GM12872 (cell line): ENCODE measurements around the gene TIGD6.
A peak's percentile ranks its signal among the peaks of the same experiment; 100 is the strongest.

ENCODE experiments used
- CTCF ChIP-seq: IDR thresholded peaks from 3 replicates; pipeline ENCODE4 v1.5.1; 2011; ENCODE audit warnings: low read depth, mild to moderate bottlenecking, low read length, moderate library complexity; ENCODE audit not compliant: insufficient read depth

TIGD6 gene

GRCh38 chr5:149990518-149991376 is 9.7 kb downstream of the TIGD6 start:
- TF ChIP-seq CTCF = peak; percentile 87

- no peak for TF ChIP-seq CTCF
Observed at GRCh38 chr5:149988126-149988525, 12.3 kb downstream of the TIGD6 start.

GRCh38 chr5:149982505-149982904 is 17.9 kb downstream of the TIGD6 start:
- no peak for TF ChIP-seq CTCF

- TF ChIP-seq CTCF = no peak
Observed at GRCh38 chr5:149981206-149981605, 19.2 kb downstream of the TIGD6 start.

- no peak for TF ChIP-seq CTCF
Observed at GRCh38 chr5:149979896-149980295, 20.6 kb downstream of the TIGD6 start.

- TF ChIP-seq CTCF = no peak
Observed at GRCh38 chr5:149975409-149975808, 25.0 kb downstream of the TIGD6 start.

- no peak for TF ChIP-seq CTCF
Observed at GRCh38 chr5:149969181-149969930, 31.1 kb downstream of the TIGD6 start.
